DOHH2 (cell line): ENCODE data around the gene SYCP2.

Experiments used
- EZH2phosphoT487 ChIP-seq: fragments of 200-600 bp; sonication (generic); IDR thresholded peaks from 2 replicates; pipeline ENCODE4 v1.6.1; 2017; ENCODE audit warnings: borderline replicate concordance, mild to moderate bottlenecking, antibody characterized with exemption, low read length, moderate library complexity, mixed read lengths
- TF ChIP-seq, protein P1 (sequence below): fragments of 200-600 bp; sonication (generic); IDR thresholded peaks from one replicate; pipeline ENCODE4 v1.5.1; 2014; ENCODE audit warnings: antibody characterized with exemption, mild to moderate bottlenecking, low read depth, low read length; ENCODE audit not compliant: poor library complexity, severe bottlenecking

DNA sequence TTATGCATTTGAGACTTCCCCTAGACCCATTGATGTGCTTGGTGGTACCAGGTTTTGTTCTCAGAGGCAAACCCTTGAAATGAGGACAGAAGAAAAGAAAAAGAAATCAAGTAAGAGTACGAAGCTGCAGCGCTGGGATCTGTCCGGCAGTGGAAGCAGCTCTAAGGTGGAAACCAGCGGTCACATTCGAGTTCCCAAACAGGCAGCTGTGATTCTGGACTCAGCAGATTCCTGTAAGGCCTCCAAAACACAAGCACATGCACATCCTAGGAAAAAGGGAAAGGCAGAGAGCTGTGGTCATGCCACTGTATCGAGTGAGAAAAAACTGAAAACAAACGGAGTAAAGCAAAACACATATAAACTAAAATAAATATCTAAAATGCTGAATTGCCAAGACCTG is 11.3 kb upstream of the SYCP2 start:
- TF ChIP-seq, protein P1, sequence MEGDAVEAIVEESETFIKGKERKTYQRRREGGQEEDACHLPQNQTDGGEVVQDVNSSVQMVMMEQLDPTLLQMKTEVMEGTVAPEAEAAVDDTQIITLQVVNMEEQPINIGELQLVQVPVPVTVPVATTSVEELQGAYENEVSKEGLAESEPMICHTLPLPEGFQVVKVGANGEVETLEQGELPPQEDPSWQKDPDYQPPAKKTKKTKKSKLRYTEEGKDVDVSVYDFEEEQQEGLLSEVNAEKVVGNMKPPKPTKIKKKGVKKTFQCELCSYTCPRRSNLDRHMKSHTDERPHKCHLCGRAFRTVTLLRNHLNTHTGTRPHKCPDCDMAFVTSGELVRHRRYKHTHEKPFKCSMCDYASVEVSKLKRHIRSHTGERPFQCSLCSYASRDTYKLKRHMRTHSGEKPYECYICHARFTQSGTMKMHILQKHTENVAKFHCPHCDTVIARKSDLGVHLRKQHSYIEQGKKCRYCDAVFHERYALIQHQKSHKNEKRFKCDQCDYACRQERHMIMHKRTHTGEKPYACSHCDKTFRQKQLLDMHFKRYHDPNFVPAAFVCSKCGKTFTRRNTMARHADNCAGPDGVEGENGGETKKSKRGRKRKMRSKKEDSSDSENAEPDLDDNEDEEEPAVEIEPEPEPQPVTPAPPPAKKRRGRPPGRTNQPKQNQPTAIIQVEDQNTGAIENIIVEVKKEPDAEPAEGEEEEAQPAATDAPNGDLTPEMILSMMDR: no peak
- TF ChIP-seq EZH2phosphoT487: no peak
